Trophoblast cell (in vitro differentiated cells and primary cell): Measurements from ENCODE around the gene AURKA.

ENCODE experiments used
- DNase-seq, 2 donors: peaks; one replicate each; pipeline ENCODE4 v3.0.0-alpha.2; 2016
- H2AFZ ChIP-seq: 2 replicates; pipeline ENCODE4 v1.6.1; 2013; ENCODE audit warnings: low read length, moderate library complexity, mild to moderate bottlenecking; ENCODE audit not compliant: insufficient read depth, poor library complexity
- H2AK5ac ChIP-seq: 2 replicates; pipeline ENCODE4 v1.6.1; 2013; ENCODE audit warnings: mild to moderate bottlenecking, low read length
- H2BK120ac ChIP-seq: 2 replicates; pipeline ENCODE4 v1.6.1; 2013; ENCODE audit warnings: low read length, mild to moderate bottlenecking, moderate library complexity; ENCODE audit not compliant: insufficient read depth, poor library complexity
- H2BK12ac ChIP-seq: 2 replicates; pipeline ENCODE4 v1.6.1; 2013; ENCODE audit warnings: mild to moderate bottlenecking, low read length, moderate library complexity
- H2BK5ac ChIP-seq: 2 replicates; pipeline ENCODE4 v1.6.1; 2013; ENCODE audit warnings: low read length, low read depth, moderate library complexity, mild to moderate bottlenecking; ENCODE audit not compliant: poor library complexity
- H3K14ac ChIP-seq: 2 replicates; pipeline ENCODE4 v1.6.1; 2013; ENCODE audit warnings: mild to moderate bottlenecking, low read length
- H3K18ac ChIP-seq: 2 replicates; pipeline ENCODE4 v1.6.1; 2013; ENCODE audit warnings: mild to moderate bottlenecking, low read length
- H3K23ac ChIP-seq: 2 replicates; pipeline ENCODE4 v1.6.1; 2013; ENCODE audit warnings: low read length
- H3K27ac ChIP-seq: 2 replicates; pipeline ENCODE4 v1.5.1; 2013; ENCODE audit warnings: low read depth, mild to moderate bottlenecking, inconsistent platforms, low read length, moderate library complexity
- H3K27me3 ChIP-seq: 2 replicates; pipeline ENCODE4 v1.6.1; 2013; ENCODE audit warnings: inconsistent platforms, mild to moderate bottlenecking, low read length, moderate library complexity; ENCODE audit not compliant: insufficient read depth
- H3K36me3 ChIP-seq, 2 experiments: 1 replicate in 1 of 2; 2 replicates in 1 of 2; pipeline ENCODE4 v1.6.1; 2013; ENCODE audit warnings: low read length in 2 of 2, mild to moderate bottlenecking in 2 of 2, moderate library complexity in 1 of 2; ENCODE audit not compliant: insufficient read depth in 2 of 2, control insufficient read depth in 1 of 2
- H3K4ac ChIP-seq: 2 replicates; pipeline ENCODE4 v1.6.1; 2013; ENCODE audit warnings: low read depth, mild to moderate bottlenecking, low read length, moderate library complexity
- H3K4me1 ChIP-seq, 2 experiments: 1 replicate in 1 of 2; 2 replicates in 1 of 2; pipeline ENCODE4 v1.6.1; 2013; ENCODE audit warnings: low read length in 2 of 2, mild to moderate bottlenecking in 2 of 2, moderate library complexity in 1 of 2; ENCODE audit not compliant: insufficient read depth in 2 of 2, control insufficient read depth in 1 of 2
- H3K4me2 ChIP-seq: 2 replicates; pipeline ENCODE4 v1.6.1; 2013; ENCODE audit warnings: inconsistent platforms, mild to moderate bottlenecking, low read length, moderate library complexity
- H3K4me3 ChIP-seq: 2 replicates; pipeline ENCODE4 v1.5.1; 2013; ENCODE audit warnings: mild to moderate bottlenecking, low read depth, low read length, inconsistent platforms
- H3K79me1 ChIP-seq: one replicate; pipeline ENCODE4 v1.6.1; 2013; ENCODE audit warnings: low read length
- H3K79me2 ChIP-seq: 2 replicates; pipeline ENCODE4 v1.6.1; 2013; ENCODE audit warnings: low read length, mild to moderate bottlenecking; ENCODE audit not compliant: control insufficient read depth, insufficient read depth, poor library complexity
- H3K9ac ChIP-seq: 2 replicates; pipeline ENCODE4 v1.6.1; 2013; ENCODE audit warnings: mild to moderate bottlenecking, low read length
- H3K9me3 ChIP-seq: 2 replicates; pipeline ENCODE4 v1.6.1; 2013; ENCODE audit warnings: low read depth, mild to moderate bottlenecking, control low read depth, inconsistent platforms, low read length; ENCODE audit not compliant: insufficient read depth
- H4K12ac ChIP-seq: 2 replicates; pipeline ENCODE4 v1.6.1; 2013; ENCODE audit warnings: low read depth, mild to moderate bottlenecking, low read length, moderate library complexity
- H4K8ac ChIP-seq: 2 replicates; pipeline ENCODE4 v1.6.1; 2013; ENCODE audit warnings: low read depth, mild to moderate bottlenecking, low read length, moderate library complexity
- H4K91ac ChIP-seq: one replicate; pipeline ENCODE4 v1.6.1; 2013; ENCODE audit warnings: low read depth, mild to moderate bottlenecking, low read length, moderate library complexity
- WGBS: extraction: QIAGEN DNeasy Blood & Tissue Kit; methylation state at CpG from one replicate; pipeline ENCODE4 v1.1.7; 2013; ENCODE audit warnings: missing lambda C conversion rate; ENCODE audit not compliant: insufficient read length, insufficient coverage; ENCODE audit errors: extremely low coverage; 5-methylcytosine and 5-hydroxymethylcytosine counted together

Gene AURKA

GRCh38 chr20:56437196-56437960 is 45.4 kb upstream of the AURKA start:
- Histone ChIP-seq H3K36me3 (no peaks in the 10 kb centered on the region), H3K4me1 (peaks cover 16 to 22% of the 10 kb centered on the region in 2 experiments), H4K8ac (no peak overlapping the region), H3K27me3 (no peaks in the 10 kb centered on the region), H2AK5ac (peak overlapping the region; percentile 44), H3K27ac (no peak overlapping the region), H3K9me3 (no peaks in the 10 kb centered on the region), H2BK120ac (no peak overlapping the region), H3K4me2 (no peak overlapping the region), H3K18ac (no peak overlapping the region), H3K23ac (no peak overlapping the region), H4K12ac (no peak overlapping the region), H3K9ac (no peak overlapping the region), H2BK5ac (no peak overlapping the region), H2AFZ (no peak overlapping the region), H3K79me2 (no peaks in the 10 kb centered on the region), H3K14ac (no peak overlapping the region), H3K79me1 (peaks cover 12% of the 10 kb centered on the region), H4K91ac (peak overlapping the region; percentile 55), H3K4me3 (no peak overlapping the region), H2BK12ac (peak overlapping the region; percentile 62), H3K4ac (no peak overlapping the region)
- WGBS: no CpG with 5 or more reads among the region's 20 CpGs
- no peak for DNase-seq

GRCh38 chr20:56433880-56434255 is 41.9 kb upstream of the AURKA start:
- Histone ChIP-seq H2BK120ac (no peak overlapping the region), H3K18ac (no peak overlapping the region), H3K79me1 (peaks cover 2% of the 10 kb centered on the region), H3K4me3 (no peak overlapping the region), H2AK5ac (no peak overlapping the region), H3K9me3 (no peaks in the 10 kb centered on the region), H3K9ac (no peak overlapping the region), H3K79me2 (no peaks in the 10 kb centered on the region), H3K14ac (no peak overlapping the region), H4K8ac (no peak overlapping the region), H3K4me1 (peaks cover 0 to 7% of the 10 kb centered on the region in 2 experiments), H3K27ac (no peak overlapping the region), H3K4ac (no peak overlapping the region), H4K91ac (no peak overlapping the region), H2BK5ac (no peak overlapping the region), H4K12ac (no peak overlapping the region), H2AFZ (no peak overlapping the region), H3K27me3 (no peaks in the 10 kb centered on the region), H3K23ac (no peak overlapping the region), H3K4me2 (no peak overlapping the region), H2BK12ac (no peak overlapping the region), H3K36me3 (no peaks in the 10 kb centered on the region)
- DNase-seq: peak; percentile 35 to 63
- whole genome bisulfite sequencing: no CpG with 5 or more reads among the region's 6 CpGs

GRCh38 chr20:56433221-56433879 is 41.3 kb upstream of the AURKA start:
- no peak overlapping the region for H3K9ac ChIP-seq
- H3K27me3 ChIP-seq: no peaks in the 10 kb centered on the region
- no peaks in the 10 kb centered on the region for H3K9me3 ChIP-seq
- no peak overlapping the region for H3K4me3 ChIP-seq
- no peak overlapping the region for H2BK12ac ChIP-seq
- H3K79me1 ChIP-seq: no peaks in the 10 kb centered on the region
- H4K91ac ChIP-seq: no peak overlapping the region
- H3K79me2 ChIP-seq: no peaks in the 10 kb centered on the region
- no peak overlapping the region for H3K23ac ChIP-seq
- H2AK5ac ChIP-seq: no peak overlapping the region
- no peak for DNase-seq
- no peak overlapping the region for H2AFZ ChIP-seq
- H3K4me2 ChIP-seq: no peak overlapping the region
- no peak overlapping the region for H3K4ac ChIP-seq
- H3K36me3 ChIP-seq: no peaks in the 10 kb centered on the region
- WGBS: no CpG with 5 or more reads among the region's 3 CpGs
- no peak overlapping the region for H4K8ac ChIP-seq
- no peak overlapping the region for H4K12ac ChIP-seq
- H2BK120ac ChIP-seq: no peak overlapping the region
- no peak overlapping the region for H3K18ac ChIP-seq
- no peak overlapping the region for H2BK5ac ChIP-seq
- no peak overlapping the region for H3K27ac ChIP-seq
- H3K4me1 ChIP-seq: peaks cover 0 to 7% of the 10 kb centered on the region in 2 experiments
- H3K14ac ChIP-seq: no peak overlapping the region

- H3K79me1 ChIP-seq: no peaks in the 10 kb centered on the region
- peaks cover 0 to 4% of the 10 kb centered on the region in 2 experiments for H3K4me1 ChIP-seq
- H3K23ac ChIP-seq: no peak overlapping the region
- no peak overlapping the region for H3K18ac ChIP-seq
- no peak overlapping the region for H3K4me2 ChIP-seq
- no peak overlapping the region for H3K9ac ChIP-seq
- H2AK5ac ChIP-seq: no peak overlapping the region
- no peak overlapping the region for H4K91ac ChIP-seq
- H3K79me2 ChIP-seq: no peaks in the 10 kb centered on the region
- DNase-seq: no peak
- H4K12ac ChIP-seq: no peak overlapping the region
- no peak overlapping the region for H2BK5ac ChIP-seq
- H3K4ac ChIP-seq: no peak overlapping the region
- no peak overlapping the region for H2AFZ ChIP-seq
- no CpG with 5 or more reads among the region's 3 CpGs for WGBS
- no peaks in the 10 kb centered on the region for H3K36me3 ChIP-seq
- H3K27ac ChIP-seq: no peak overlapping the region
- H3K9me3 ChIP-seq: no peaks in the 10 kb centered on the region
- no peak overlapping the region for H3K4me3 ChIP-seq
- no peak overlapping the region for H2BK120ac ChIP-seq
- no peaks in the 10 kb centered on the region for H3K27me3 ChIP-seq
- no peak overlapping the region for H4K8ac ChIP-seq
- no peak overlapping the region for H2BK12ac ChIP-seq
- H3K14ac ChIP-seq: no peak overlapping the region
Measured at GRCh38 chr20:56431471-56431870, 39.5 kb upstream of the AURKA start.
